ENCODE measurements around the gene CNGB1. TPM values are rescaled to one million over a fixed set of nuclear protein-coding genes. Genes with fewer than 3 reads are reported as not detected.

The CNGB1 gene
- total RNA-seq, 1 experiment from 2014 or later = 0.04 TPM

DNA sequence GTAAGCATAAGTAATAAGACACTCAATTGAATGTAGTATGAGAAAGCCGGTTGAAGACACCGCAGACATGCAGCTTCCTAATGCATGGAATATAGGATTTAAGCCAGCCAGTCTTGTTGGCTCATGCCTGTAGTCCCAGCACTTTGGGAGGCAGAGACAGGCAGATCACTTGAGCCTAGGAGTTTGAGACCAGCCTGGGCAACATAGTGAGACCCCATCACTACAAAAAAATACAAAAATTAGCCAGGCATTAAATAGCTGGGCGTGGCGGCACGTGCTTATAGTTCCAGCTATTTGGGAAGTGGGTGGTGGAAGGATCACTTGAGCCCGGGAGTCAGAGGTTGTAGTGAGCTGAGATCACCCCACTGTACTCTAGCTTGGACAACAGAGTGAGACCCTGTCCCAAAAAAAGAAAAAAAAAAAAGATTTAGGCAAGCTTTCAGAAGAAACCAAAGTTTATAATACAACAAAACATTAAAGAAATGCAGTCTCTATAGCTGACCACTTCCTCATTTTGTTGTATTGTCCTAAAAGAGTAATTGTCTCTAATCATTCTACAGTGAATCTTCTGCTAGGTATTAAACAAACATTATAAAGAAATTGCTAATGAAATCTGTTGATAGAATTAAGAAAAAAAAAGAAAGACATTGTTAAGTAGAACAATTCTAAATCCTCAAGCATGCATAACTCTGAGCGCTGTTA is 100.0 kb downstream of the CNGB1 start:
- no peaks in the 10 kb centered on the region for H3K79me2 ChIP-seq (ENCODE audit: low read length)
- H3F3A ChIP-seq (ENCODE audit: low read length, unreplicated experiment) = no peaks in the 10 kb centered on the region
- no peaks in the 10 kb centered on the region for H3K27me3 ChIP-seq (ENCODE audit: low read length)
- TF ChIP-seq EZH2 (IDR thresholded peaks at IDR 0.05; ENCODE audit: low read length, unreplicated experiment) (no peak), EZH2phosphoT487 (IDR thresholded peaks at IDR 0.05; ENCODE audit: borderline replicate concordance, low read length) (no peak)
- TF ChIP-seq, protein P1, sequence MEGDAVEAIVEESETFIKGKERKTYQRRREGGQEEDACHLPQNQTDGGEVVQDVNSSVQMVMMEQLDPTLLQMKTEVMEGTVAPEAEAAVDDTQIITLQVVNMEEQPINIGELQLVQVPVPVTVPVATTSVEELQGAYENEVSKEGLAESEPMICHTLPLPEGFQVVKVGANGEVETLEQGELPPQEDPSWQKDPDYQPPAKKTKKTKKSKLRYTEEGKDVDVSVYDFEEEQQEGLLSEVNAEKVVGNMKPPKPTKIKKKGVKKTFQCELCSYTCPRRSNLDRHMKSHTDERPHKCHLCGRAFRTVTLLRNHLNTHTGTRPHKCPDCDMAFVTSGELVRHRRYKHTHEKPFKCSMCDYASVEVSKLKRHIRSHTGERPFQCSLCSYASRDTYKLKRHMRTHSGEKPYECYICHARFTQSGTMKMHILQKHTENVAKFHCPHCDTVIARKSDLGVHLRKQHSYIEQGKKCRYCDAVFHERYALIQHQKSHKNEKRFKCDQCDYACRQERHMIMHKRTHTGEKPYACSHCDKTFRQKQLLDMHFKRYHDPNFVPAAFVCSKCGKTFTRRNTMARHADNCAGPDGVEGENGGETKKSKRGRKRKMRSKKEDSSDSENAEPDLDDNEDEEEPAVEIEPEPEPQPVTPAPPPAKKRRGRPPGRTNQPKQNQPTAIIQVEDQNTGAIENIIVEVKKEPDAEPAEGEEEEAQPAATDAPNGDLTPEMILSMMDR (conservative IDR thresholded peaks at IDR 0.05; ENCODE audit: low read depth, low read length) = no peak
- no peak overlapping the region for H3K4me3 ChIP-seq (ENCODE audit: low read length)
- ATAC-seq = no peak
- peak overlapping the region; percentile 29 for H3K27ac ChIP-seq (ENCODE audit: low read length)
- H3K9ac ChIP-seq (ENCODE audit: low read length) = no peak overlapping the region
- no peak for DNase-seq
- H3K4me2 ChIP-seq (ENCODE audit: low read length) = peak overlapping the region; percentile 23; the same call in 1 of the 2 replicates
- H3K9me3 ChIP-seq (ENCODE audit: low read length) = no peaks in the 10 kb centered on the region
- ChIA-PET POLR2A (ENCODE audit: unreplicated experiment) (interaction anchor here (0.6 kb wide), 1 partner anchor 23 kb away, joined by 3 read pairs; no protein-coding TSS in a partner anchor), CTCF (no interaction called here)
- intact Hi-C loops (cut with micrococcal nuclease) = no loop called here
- no TSS peak for BruUV-seq (replicated peaks)
- no peak overlapping the region for H2AFZ ChIP-seq (ENCODE audit: low read length)
- H3K4me1 ChIP-seq (ENCODE audit: insufficient read depth, low read length) = peaks cover 21% of the 10 kb centered on the region
- H3K36me3 ChIP-seq (ENCODE audit: low read depth, low read length) = no peaks in the 10 kb centered on the region
- H3K9me2 ChIP-seq (replicated peaks; ENCODE audit: low read length) = no peaks in the 10 kb centered on the region
- H4K20me1 ChIP-seq (ENCODE audit: low read length) = no peaks in the 10 kb centered on the region

DNA sequence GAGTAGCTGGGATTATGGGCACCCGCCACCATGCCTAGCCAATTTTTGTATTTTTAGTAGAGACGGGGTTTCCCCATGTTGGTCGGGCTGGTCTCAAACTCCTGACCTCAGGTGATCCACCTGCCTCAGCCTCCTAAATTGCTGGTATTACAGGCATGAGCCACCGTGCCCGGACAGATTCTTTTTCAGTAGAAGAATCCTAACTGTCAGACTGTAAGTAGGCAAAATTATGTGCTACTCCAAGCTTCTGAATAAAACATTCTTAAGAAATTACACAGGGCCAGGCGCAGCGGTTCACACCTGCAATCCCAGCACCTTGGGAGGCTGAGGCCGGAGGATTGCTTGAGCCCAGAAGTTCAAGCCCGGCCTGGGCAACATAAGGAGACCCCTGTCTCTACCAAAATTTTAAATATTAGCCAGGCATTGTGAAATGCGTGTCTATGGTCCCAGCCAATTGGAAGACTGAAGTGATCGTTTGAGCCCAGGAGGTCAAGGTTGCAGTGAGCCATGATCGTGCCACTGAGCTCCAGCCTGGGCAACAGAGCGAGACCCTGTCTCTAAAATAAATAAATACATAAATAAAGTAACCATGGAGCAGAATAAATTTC is 101.9 kb downstream of the CNGB1 start:
- H3K4me3 ChIP-seq (ENCODE audit: low read length) = no peak overlapping the region
- DNase-seq = no peak
- H3K4me2 ChIP-seq (ENCODE audit: low read length) = no peak overlapping the region
- no peak overlapping the region for H2AFZ ChIP-seq (ENCODE audit: low read length)
- no TSS peak for BruUV-seq (replicated peaks)
- H3K27ac ChIP-seq (ENCODE audit: low read length) = no peak overlapping the region
- POLR2A ChIA-PET (ENCODE audit: unreplicated experiment) = no interaction called here
- H3K4me1 ChIP-seq (ENCODE audit: insufficient read depth, low read length) = peaks cover 26% of the 10 kb centered on the region
- no peak for ATAC-seq
- no peaks in the 10 kb centered on the region for H3K36me3 ChIP-seq (ENCODE audit: low read depth, low read length)
- H3K9me2 ChIP-seq (replicated peaks; ENCODE audit: low read length) = no peaks in the 10 kb centered on the region
- no peaks in the 10 kb centered on the region for H4K20me1 ChIP-seq (ENCODE audit: low read length)
- H3K9ac ChIP-seq (ENCODE audit: low read length) = no peak overlapping the region
- no peaks in the 10 kb centered on the region for H3K79me2 ChIP-seq (ENCODE audit: low read length)
- H3K27me3 ChIP-seq (ENCODE audit: low read length) = no peaks in the 10 kb centered on the region
- CTCF ChIA-PET = no interaction called here
- TF ChIP-seq, protein P1 (conservative IDR thresholded peaks at IDR 0.05; ENCODE audit: low read depth, low read length) = no peak
- TF ChIP-seq EZH2 (IDR thresholded peaks at IDR 0.05; ENCODE audit: low read length, unreplicated experiment) (no peak), EZH2phosphoT487 (IDR thresholded peaks at IDR 0.05; ENCODE audit: borderline replicate concordance, low read length) (no peak)
- no peaks in the 10 kb centered on the region for H3K9me3 ChIP-seq (ENCODE audit: low read length)
- H3F3A ChIP-seq (ENCODE audit: low read length, unreplicated experiment) = no peaks in the 10 kb centered on the region
- intact Hi-C loops (cut with micrococcal nuclease) = no loop called here

DNA sequence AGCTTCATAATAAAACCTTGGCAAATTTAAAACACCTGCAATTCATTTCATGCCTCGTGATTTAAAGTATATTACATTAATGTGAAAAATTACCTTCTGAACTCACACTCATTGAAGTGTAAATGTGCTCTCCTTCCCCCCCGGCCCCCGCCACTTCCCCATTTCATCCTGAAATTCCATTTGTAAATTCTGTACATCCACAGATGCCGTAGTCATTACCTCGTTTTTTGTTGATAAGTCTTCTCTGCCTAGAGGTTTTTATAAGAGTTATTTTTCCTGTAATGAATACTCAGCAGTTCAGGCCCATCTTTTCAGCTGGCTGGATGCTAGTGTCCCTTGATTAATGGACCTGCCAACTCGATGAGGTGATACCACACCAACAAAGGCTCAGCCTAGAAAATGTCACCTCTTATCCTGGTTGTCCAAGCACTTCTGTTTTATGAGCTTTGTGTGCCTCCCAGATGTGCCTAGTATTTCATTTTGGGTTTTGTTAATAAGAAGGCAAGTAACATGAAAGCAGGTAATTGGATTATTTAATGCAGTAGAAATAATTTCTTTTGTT is 103.8 kb downstream of the CNGB1 start:
- no TSS peak for BruUV-seq (replicated peaks)
- H3K4me2 ChIP-seq (ENCODE audit: low read length) = no peak overlapping the region
- intact Hi-C loops (cut with micrococcal nuclease) = no loop called here
- DNase-seq = no peak
- H3K36me3 ChIP-seq (ENCODE audit: low read depth, low read length) = no peaks in the 10 kb centered on the region
- peaks cover 35% of the 10 kb centered on the region for H3K4me1 ChIP-seq (ENCODE audit: insufficient read depth, low read length)
- H3K27ac ChIP-seq (ENCODE audit: low read length) = no peak overlapping the region
- no peak overlapping the region for H3K9ac ChIP-seq (ENCODE audit: low read length)
- H4K20me1 ChIP-seq (ENCODE audit: low read length) = no peaks in the 10 kb centered on the region
- H3K27me3 ChIP-seq (ENCODE audit: low read length) = no peaks in the 10 kb centered on the region
- no peak overlapping the region for H3K4me3 ChIP-seq (ENCODE audit: low read length)
- ChIA-PET CTCF (no interaction called here), POLR2A (ENCODE audit: unreplicated experiment) (no interaction called here)
- H3K9me2 ChIP-seq (replicated peaks; ENCODE audit: low read length) = no peaks in the 10 kb centered on the region
- TF ChIP-seq EZH2 (IDR thresholded peaks at IDR 0.05; ENCODE audit: low read length, unreplicated experiment) (no peak), EZH2phosphoT487 (IDR thresholded peaks at IDR 0.05; ENCODE audit: borderline replicate concordance, low read length) (no peak)
- TF ChIP-seq, protein P1 (conservative IDR thresholded peaks at IDR 0.05; ENCODE audit: low read depth, low read length) = no peak
- no peaks in the 10 kb centered on the region for H3K79me2 ChIP-seq (ENCODE audit: low read length)
- H3K9me3 ChIP-seq (ENCODE audit: low read length) = no peaks in the 10 kb centered on the region
- H3F3A ChIP-seq (ENCODE audit: low read length, unreplicated experiment) = no peaks in the 10 kb centered on the region
- no peak for ATAC-seq
- no peak overlapping the region for H2AFZ ChIP-seq (ENCODE audit: low read length)

Data from PC-3 (cell line).